H9 (cell line): ENCODE data around the gene CYP2W1. TPM values are rescaled to one million over a fixed set of nuclear protein-coding genes. Genes with fewer than 3 reads are reported as not detected.

Source experiments
- DNase-seq: peaks from one replicate; pipeline ENCODE4 v3.0.0-alpha.2; 2017
- H2AFZ ChIP-seq: one replicate; pipeline ENCODE4 v1.6.1; 2013; ENCODE audit warnings: mild to moderate bottlenecking, low read length, control low read depth, moderate library complexity
- H2AK5ac ChIP-seq: 2 replicates; pipeline ENCODE4 v1.6.1; 2013; ENCODE audit warnings: low read length, control low read depth, mixed read lengths; ENCODE audit not compliant: insufficient read length
- H2BK120ac ChIP-seq: one replicate; pipeline ENCODE4 v1.6.1; 2013; ENCODE audit warnings: low read depth, mild to moderate bottlenecking, low read length, control low read depth, inconsistent platforms; ENCODE audit not compliant: poor library complexity, severe bottlenecking
- H2BK12ac ChIP-seq: 2 replicates; pipeline ENCODE4 v1.6.1; 2013; ENCODE audit warnings: low read length, control low read depth, mixed read lengths, low read depth; ENCODE audit not compliant: insufficient read length
- H2BK15ac ChIP-seq: 2 replicates; pipeline ENCODE4 v1.6.1; 2013; ENCODE audit warnings: low read depth, low read length, control low read depth
- H2BK20ac ChIP-seq: one replicate; pipeline ENCODE4 v1.6.1; 2013; ENCODE audit warnings: low read depth, mild to moderate bottlenecking, low read length, control low read depth, inconsistent platforms; ENCODE audit not compliant: poor library complexity, severe bottlenecking
- H2BK5ac ChIP-seq: 2 replicates; pipeline ENCODE4 v1.6.1; 2013; ENCODE audit warnings: low read length, control low read depth, mixed read lengths; ENCODE audit not compliant: insufficient read length
- H3K14ac ChIP-seq: 2 replicates; pipeline ENCODE4 v1.6.1; 2013; ENCODE audit warnings: low read length, control low read depth; ENCODE audit not compliant: insufficient read depth
- H3K18ac ChIP-seq: 2 replicates; pipeline ENCODE4 v1.6.1; 2013; ENCODE audit warnings: low read depth, mild to moderate bottlenecking, mixed read lengths, low read length, control low read depth; ENCODE audit not compliant: insufficient read length
- H3K23ac ChIP-seq: 2 replicates; pipeline ENCODE4 v1.6.1; 2013; ENCODE audit warnings: low read length, control low read depth, mixed read lengths, low read depth; ENCODE audit not compliant: insufficient read length
- H3K23me2 ChIP-seq: 2 replicates; pipeline ENCODE4 v1.6.1; 2013; ENCODE audit warnings: low read depth, mild to moderate bottlenecking, mixed read lengths, low read length, control low read depth; ENCODE audit not compliant: insufficient read length, poor library complexity, severe bottlenecking
- H3K27ac ChIP-seq: 2 replicates; pipeline ENCODE4 v1.5.1; 2013; ENCODE audit warnings: low read length, control low read depth, mixed read lengths, low read depth; ENCODE audit not compliant: insufficient read length
- H3K27me3 ChIP-seq: 2 replicates; pipeline ENCODE4 v1.6.1; 2013; ENCODE audit warnings: low read length, control low read depth, inconsistent platforms; ENCODE audit not compliant: insufficient read depth
- H3K4ac ChIP-seq: 2 replicates; pipeline ENCODE4 v1.6.1; 2013; ENCODE audit warnings: low read depth, mild to moderate bottlenecking, control low read depth, inconsistent platforms, low read length, moderate library complexity
- H3K4me1 ChIP-seq: 2 replicates; pipeline ENCODE4 v1.6.1; 2013; ENCODE audit warnings: low read length, control low read depth, inconsistent platforms; ENCODE audit not compliant: insufficient read depth
- H3K4me2 ChIP-seq: 2 replicates; pipeline ENCODE4 v1.6.1; 2013; ENCODE audit warnings: low read length, control low read depth, mixed read lengths; ENCODE audit not compliant: insufficient read length, insufficient read depth
- H3K56ac ChIP-seq: 2 replicates; pipeline ENCODE4 v1.6.1; 2013; ENCODE audit warnings: low read depth, mild to moderate bottlenecking, mixed read lengths, low read length, control low read depth; ENCODE audit not compliant: insufficient read length
- H3K79me1 ChIP-seq: 2 replicates; pipeline ENCODE4 v1.6.1; 2013; ENCODE audit warnings: low read depth, mild to moderate bottlenecking, moderate library complexity, low read length, control low read depth, inconsistent platforms; ENCODE audit not compliant: insufficient read depth, poor library complexity, severe bottlenecking
- H3K79me2 ChIP-seq: 2 replicates; pipeline ENCODE4 v1.6.1; 2013; ENCODE audit warnings: low read length, control low read depth, inconsistent platforms; ENCODE audit not compliant: insufficient read depth
- H3K9ac ChIP-seq: 2 replicates; pipeline ENCODE4 v1.6.1; 2013; ENCODE audit warnings: low read length, control low read depth, mixed read lengths; ENCODE audit not compliant: insufficient read length; ENCODE audit errors: extremely low read depth
- H3K9me3 ChIP-seq: one replicate; pipeline ENCODE4 v1.6.1; 2013; ENCODE audit warnings: low read depth, low read length, inconsistent platforms; ENCODE audit not compliant: control insufficient read depth
- H3T11ph ChIP-seq: one replicate; pipeline ENCODE4 v1.6.1; 2013; ENCODE audit warnings: mild to moderate bottlenecking, low read length, control low read depth, inconsistent platforms
- H4K20me1 ChIP-seq: one replicate; pipeline ENCODE4 v1.6.1; 2013; ENCODE audit not compliant: control insufficient read depth, insufficient read length, insufficient read depth
- H4K5ac ChIP-seq: 2 replicates; pipeline ENCODE4 v1.6.1; 2013; ENCODE audit warnings: low read depth, mild to moderate bottlenecking, mixed read lengths, low read length, control low read depth; ENCODE audit not compliant: insufficient read length
- H4K8ac ChIP-seq: replicated peaks from 2 replicates; pipeline ENCODE4 v1.6.1; 2013; ENCODE audit warnings: low read length, control low read depth, mixed read lengths, low read depth; ENCODE audit not compliant: insufficient read length
- H4K91ac ChIP-seq: 2 replicates; pipeline ENCODE4 v1.6.1; 2013; ENCODE audit warnings: low read depth, mild to moderate bottlenecking, moderate library complexity, mixed read lengths, low read length, control low read depth; ENCODE audit not compliant: insufficient read length
- H3K27ac Mint-ChIP-seq, 3 experiments: 2 replicates in 2 of 3; 3 replicates in 1 of 3; pipeline ENCODE4 v1.8.0; 2020 to 2021; ENCODE audit warnings: mixed read lengths in 3 of 3, mild to moderate bottlenecking in 1 of 3, moderate library complexity in 1 of 3
- H3K27me3 Mint-ChIP-seq: 2 replicates; pipeline ENCODE4 v1.8.0; 2021; ENCODE audit warnings: low read depth, mild to moderate bottlenecking, moderate library complexity, mixed read lengths
- H3K36me3 Mint-ChIP-seq, 3 experiments: 2 replicates in 2 of 3; 3 replicates in 1 of 3; pipeline ENCODE4 v1.8.0; 2020 to 2021; ENCODE audit warnings: low read depth in 3 of 3, mixed read lengths in 3 of 3; ENCODE audit not compliant: insufficient read depth in 1 of 3
- H3K4me1 Mint-ChIP-seq, 2 experiments: 2 replicates each; pipeline ENCODE4 v1.8.0; 2020; ENCODE audit warnings: mixed read lengths in 2 of 2
- H3K4me3 Mint-ChIP-seq, 2 experiments: 2 replicates in 1 of 2; 3 replicates in 1 of 2; pipeline ENCODE4 v1.8.0; 2020 to 2021; ENCODE audit warnings: mild to moderate bottlenecking in 2 of 2, mixed read lengths in 2 of 2, moderate library complexity in 1 of 2
- H3K9me3 Mint-ChIP-seq, 2 experiments: 2 replicates in 1 of 2; 3 replicates in 1 of 2; pipeline ENCODE4 v1.8.0; 2020; ENCODE audit warnings: mild to moderate bottlenecking in 2 of 2, mixed read lengths in 2 of 2, moderate library complexity in 1 of 2
- WGBS: extraction: QIAGEN DNeasy Blood & Tissue Kit; methylation state at CpG from one replicate; pipeline ENCODE4 v1.1.7; 2013; ENCODE audit warnings: missing lambda C conversion rate, low lambda C conversion rate, mixed read lengths; ENCODE audit not compliant: insufficient read length; ENCODE audit errors: extremely low coverage; 5-methylcytosine and 5-hydroxymethylcytosine counted together
- total RNA-seq: library from RNA; stranded (reverse); gene quantifications from 2 replicates; pipeline ENCODE4 v1.2.1, GENCODE V29; 2021
- TF ChIP-seq, protein P1 (sequence below): fragments of 200-600 bp; sonication (generic); conservative IDR thresholded peaks from 3 replicates; pipeline ENCODE4 v1.8.0; 2021; ENCODE audit warnings: antibody characterized with exemption, mild to moderate bottlenecking

CYP2W1 gene
- total RNA-seq, 1 experiment from 2014 or later: not detected

DNA sequence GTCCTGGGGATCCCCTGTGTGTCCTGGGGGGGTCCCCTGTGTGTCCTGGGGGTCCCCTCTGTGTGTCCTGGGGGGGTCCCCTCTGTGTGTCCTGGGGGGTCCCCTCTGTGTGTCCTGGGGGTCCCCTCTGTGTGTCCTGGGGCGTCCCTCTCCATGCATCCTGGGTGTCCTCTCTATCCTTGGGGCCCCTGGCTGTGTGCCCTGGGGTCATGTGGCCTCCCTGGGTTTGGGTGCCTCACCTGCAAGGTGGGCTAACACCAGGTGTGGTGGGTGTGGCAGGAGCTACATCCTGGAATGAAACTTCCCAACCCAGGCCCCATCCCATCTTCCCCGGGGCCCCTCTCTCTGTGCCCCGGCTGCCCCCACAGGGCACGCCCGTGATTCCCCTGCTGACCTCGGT lies 4.9 kb downstream of the CYP2W1 start:
- Mint-ChIP-seq H3K36me3 (no peaks in the 10 kb centered on the region), H3K9me3 (no peaks in the 10 kb centered on the region), H3K27ac (no peak overlapping the region), H3K27me3 (peaks cover 3% of the 10 kb centered on the region; the same call in 1 of the 2 replicates), H3K4me3 (no peak overlapping the region), H3K4me1 (no peaks in the 10 kb centered on the region; a peak in 2 of 4 replicates)
- Histone ChIP-seq H2BK5ac (no peak overlapping the region), H3T11ph (no peak overlapping the region), H4K5ac (no peak overlapping the region), H2BK120ac (no peak overlapping the region), H3K79me1 (no peaks in the 10 kb centered on the region), H3K23ac (no peak overlapping the region), H2BK20ac (no peak overlapping the region), H3K27me3 (no peaks in the 10 kb centered on the region), H3K4me1 (no peaks in the 10 kb centered on the region), H4K20me1 (no peaks in the 10 kb centered on the region), H3K56ac (no peak overlapping the region), H2AFZ (no peak overlapping the region), H3K4ac (no peak overlapping the region), H3K79me2 (no peaks in the 10 kb centered on the region), H3K23me2 (no peaks in the 10 kb centered on the region), H3K4me2 (no peak overlapping the region), H2BK12ac (no peak overlapping the region), H3K9me3 (no peaks in the 10 kb centered on the region), H3K27ac (no peak overlapping the region), H2AK5ac (no peak overlapping the region), H3K18ac (no peak overlapping the region), H3K9ac (no peak overlapping the region), H4K8ac (no peak overlapping the region), H4K91ac (no peak overlapping the region), H3K14ac (no peak overlapping the region), H2BK15ac (no peak overlapping the region)
- TF ChIP-seq, protein P1, sequence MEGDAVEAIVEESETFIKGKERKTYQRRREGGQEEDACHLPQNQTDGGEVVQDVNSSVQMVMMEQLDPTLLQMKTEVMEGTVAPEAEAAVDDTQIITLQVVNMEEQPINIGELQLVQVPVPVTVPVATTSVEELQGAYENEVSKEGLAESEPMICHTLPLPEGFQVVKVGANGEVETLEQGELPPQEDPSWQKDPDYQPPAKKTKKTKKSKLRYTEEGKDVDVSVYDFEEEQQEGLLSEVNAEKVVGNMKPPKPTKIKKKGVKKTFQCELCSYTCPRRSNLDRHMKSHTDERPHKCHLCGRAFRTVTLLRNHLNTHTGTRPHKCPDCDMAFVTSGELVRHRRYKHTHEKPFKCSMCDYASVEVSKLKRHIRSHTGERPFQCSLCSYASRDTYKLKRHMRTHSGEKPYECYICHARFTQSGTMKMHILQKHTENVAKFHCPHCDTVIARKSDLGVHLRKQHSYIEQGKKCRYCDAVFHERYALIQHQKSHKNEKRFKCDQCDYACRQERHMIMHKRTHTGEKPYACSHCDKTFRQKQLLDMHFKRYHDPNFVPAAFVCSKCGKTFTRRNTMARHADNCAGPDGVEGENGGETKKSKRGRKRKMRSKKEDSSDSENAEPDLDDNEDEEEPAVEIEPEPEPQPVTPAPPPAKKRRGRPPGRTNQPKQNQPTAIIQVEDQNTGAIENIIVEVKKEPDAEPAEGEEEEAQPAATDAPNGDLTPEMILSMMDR: no peak
- no CpG with 5 or more reads among the region's 6 CpGs for WGBS
- no peak for DNase-seq
